NT2/D1 (cell line): Measurements from ENCODE around the gene SDC3.

Source experiments
- DNase-seq: peaks from one replicate; pipeline ENCODE4 v3.0.0-alpha.2; 2011; ENCODE audit warnings: low read depth, low spot score
- H3K27me3 ChIP-seq: 2 replicates; pipeline ENCODE4 v1.6.0; 2011; ENCODE audit warnings: mild to moderate bottlenecking; ENCODE audit not compliant: insufficient read length, insufficient read depth
- H3K36me3 ChIP-seq: 2 replicates; pipeline ENCODE4 v1.6.1; 2011; ENCODE audit warnings: mild to moderate bottlenecking, low read length, mixed read lengths; ENCODE audit not compliant: insufficient read depth, insufficient read length
- H3K4me1 ChIP-seq: 2 replicates; pipeline ENCODE4 v1.5.1; 2011; ENCODE audit not compliant: insufficient read depth, insufficient read length
- H3K4me3 ChIP-seq: 2 replicates; pipeline ENCODE4 v1.5.1; 2011; ENCODE audit warnings: low read depth; ENCODE audit not compliant: insufficient read length
- H3K9ac ChIP-seq: 2 replicates; pipeline ENCODE4 v1.6.0; 2011; ENCODE audit warnings: low read depth; ENCODE audit not compliant: insufficient read length
- H3K9me3 ChIP-seq: 2 replicates; pipeline ENCODE4 v1.5.1; 2011; ENCODE audit warnings: mild to moderate bottlenecking, low read length; ENCODE audit not compliant: insufficient read depth
- SUZ12 ChIP-seq: IDR thresholded peaks from 2 replicates; pipeline ENCODE4 v1.6.1; 2011; ENCODE audit not compliant: insufficient read length, insufficient read depth; ENCODE audit errors: extremely low read depth
- YY1 ChIP-seq: IDR thresholded peaks from 2 replicates; pipeline ENCODE4 v1.6.1; 2011; ENCODE audit not compliant: insufficient read length, insufficient read depth
- ZNF274 ChIP-seq: IDR thresholded peaks from 2 replicates; pipeline ENCODE4 v1.6.1; 2011; ENCODE audit warnings: mild to moderate bottlenecking, low read depth, low read length

The SDC3 gene

DNA sequence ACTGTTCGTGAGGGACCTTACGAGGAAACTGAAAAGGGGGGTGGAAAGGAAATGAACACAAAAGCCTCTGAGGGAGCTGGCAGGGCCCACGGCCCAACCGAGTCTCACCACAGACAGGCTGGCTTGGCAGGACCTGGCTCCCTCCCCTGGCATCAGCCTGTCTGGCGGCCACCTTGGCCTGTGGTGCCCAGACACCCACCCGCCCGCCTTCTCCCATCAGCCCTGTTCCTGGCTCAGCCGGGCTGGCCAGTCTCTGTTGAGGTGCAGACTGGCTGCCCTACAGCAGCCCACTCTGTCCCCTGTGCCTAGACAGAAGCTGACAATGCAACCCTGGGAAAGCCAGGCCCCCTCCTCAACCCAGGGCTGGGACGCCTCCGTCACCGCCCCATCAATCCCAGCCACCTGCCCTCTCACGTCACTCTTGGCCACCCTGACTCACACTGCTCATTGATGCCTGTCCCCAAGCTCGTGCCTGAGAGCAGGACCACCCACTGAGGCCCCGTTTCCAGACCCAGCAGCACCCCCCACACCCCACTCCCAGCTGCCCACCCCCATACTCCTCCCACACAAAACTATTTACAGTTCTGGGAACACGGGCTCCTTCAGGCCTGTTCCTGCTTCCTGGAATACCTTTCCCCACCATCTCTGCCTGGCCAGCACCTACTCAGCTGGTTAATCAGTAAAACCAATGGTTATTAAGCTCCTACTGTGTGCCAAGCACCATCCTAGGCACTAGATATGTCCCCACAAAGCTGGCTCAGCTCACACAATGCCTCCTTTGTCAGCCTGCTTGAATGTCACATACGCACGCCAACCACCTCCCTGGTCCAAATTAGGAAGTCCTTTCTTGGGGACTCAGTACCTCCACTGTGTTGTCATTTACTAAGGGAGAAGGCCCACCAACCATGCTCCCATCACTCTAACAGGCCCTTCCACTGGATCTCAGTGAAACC lies 22.7 kb downstream of the SDC3 start:
- H3K4me3 ChIP-seq: no peak overlapping the region
- no peak overlapping the region for H3K9ac ChIP-seq
- no peaks in the 10 kb centered on the region for H3K27me3 ChIP-seq
- peaks cover 30% of the 10 kb centered on the region for H3K4me1 ChIP-seq
- no peaks in the 10 kb centered on the region for H3K36me3 ChIP-seq
- no peak for TF ChIP-seq ZNF274
- no peak for TF ChIP-seq YY1
- no peak for TF ChIP-seq SUZ12
- no peaks in the 10 kb centered on the region for H3K9me3 ChIP-seq
- no peak for DNase-seq

DNA sequence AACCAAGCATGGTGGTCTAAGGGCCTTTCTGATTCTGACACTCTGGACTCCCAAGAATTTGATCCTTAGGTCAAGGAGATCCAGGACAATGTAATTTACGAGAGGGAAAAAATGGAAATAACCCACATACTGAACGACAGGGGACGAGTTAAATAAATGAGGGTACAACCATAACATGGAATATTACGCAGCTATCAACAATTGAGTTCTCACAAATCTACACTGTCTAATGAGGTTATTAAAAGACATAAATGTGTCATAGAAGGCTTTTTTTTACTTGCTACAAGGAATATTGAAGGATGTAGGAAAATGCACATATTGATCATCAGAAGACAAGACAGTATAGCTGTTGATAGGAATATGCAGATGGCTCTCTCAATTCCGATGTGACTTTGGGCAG lies 23.8 kb downstream of the SDC3 start:
- no peak overlapping the region for H3K9ac ChIP-seq
- no peak overlapping the region for H3K4me3 ChIP-seq
- peaks cover 33% of the 10 kb centered on the region for H3K4me1 ChIP-seq
- DNase-seq: no peak
- no peak for TF ChIP-seq YY1
- no peak for TF ChIP-seq SUZ12
- no peak for TF ChIP-seq ZNF274
- no peaks in the 10 kb centered on the region for H3K9me3 ChIP-seq
- no peaks in the 10 kb centered on the region for H3K27me3 ChIP-seq
- H3K36me3 ChIP-seq: no peaks in the 10 kb centered on the region

DNA sequence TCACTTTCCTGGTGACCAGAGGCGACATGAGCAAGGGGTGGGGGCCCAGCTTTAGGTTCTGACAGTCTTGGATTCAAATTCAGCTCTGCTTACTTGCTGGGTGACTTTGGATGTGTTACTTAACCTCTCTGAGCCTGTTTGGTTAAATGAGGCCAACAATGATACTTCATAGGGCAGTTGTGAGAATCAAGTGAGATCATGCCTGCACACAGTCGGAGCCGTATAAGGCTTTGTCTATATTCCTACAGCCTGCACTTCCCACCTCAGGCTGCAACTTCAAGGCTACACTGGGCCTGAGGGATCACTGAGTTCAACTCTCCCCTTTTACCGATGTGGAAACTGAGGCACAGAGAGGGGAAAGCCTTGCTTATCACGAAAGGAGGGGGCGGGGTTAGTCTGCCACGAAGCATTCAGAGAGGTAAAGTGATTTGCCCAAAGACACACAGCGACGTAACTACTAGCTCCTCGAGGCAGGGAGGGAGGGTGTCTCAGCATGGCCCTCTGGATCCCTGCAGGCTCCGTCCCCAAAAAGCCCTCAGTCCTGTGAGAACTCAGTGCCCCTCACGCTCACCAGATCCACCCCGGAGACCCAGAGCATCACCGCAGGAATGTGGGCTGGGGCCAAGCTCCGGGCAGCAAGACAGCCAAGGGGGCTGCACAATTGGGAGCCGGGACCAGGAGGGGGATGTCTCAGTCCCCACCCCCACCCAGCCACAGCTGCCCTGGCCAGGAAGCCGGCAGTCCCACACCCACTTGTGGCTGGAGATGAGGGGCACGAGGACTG lies 25.0 kb downstream of the SDC3 start:
- H3K4me1 ChIP-seq: peaks cover 26% of the 10 kb centered on the region

GRCh38 chr1:30882678-30883388 lies 25.7 kb downstream of the SDC3 start:
- H3K9ac ChIP-seq: no peak overlapping the region
- TF ChIP-seq ZNF274 (no peak), YY1 (no peak), SUZ12 (no peak)
- H3K36me3 ChIP-seq: peaks cover 9% of the 10 kb centered on the region
- H3K9me3 ChIP-seq: no peaks in the 10 kb centered on the region
- H3K4me1 ChIP-seq: peaks cover 23% of the 10 kb centered on the region
- H3K4me3 ChIP-seq: no peak overlapping the region
- no peak for DNase-seq
- no peaks in the 10 kb centered on the region for H3K27me3 ChIP-seq

More for the DNA sequence above, 25.0 kb downstream of the SDC3 start:
- TF ChIP-seq SUZ12 (no peak), YY1 (no peak), ZNF274 (no peak)
- no peaks in the 10 kb centered on the region for H3K9me3 ChIP-seq
- no peak for DNase-seq
- H3K4me3 ChIP-seq: no peak overlapping the region
- peaks cover 2% of the 10 kb centered on the region for H3K36me3 ChIP-seq
- H3K9ac ChIP-seq: no peak overlapping the region
- H3K27me3 ChIP-seq: no peaks in the 10 kb centered on the region

GRCh38 chr1:30881319-30882181 lies 27.0 kb downstream of the SDC3 start:
- peaks cover 23% of the 10 kb centered on the region for H3K4me1 ChIP-seq
- H3K36me3 ChIP-seq: peaks cover 15% of the 10 kb centered on the region
- no peak overlapping the region for H3K4me3 ChIP-seq
- no peak for DNase-seq
- no peaks in the 10 kb centered on the region for H3K27me3 ChIP-seq
- H3K9ac ChIP-seq: no peak overlapping the region
- no peaks in the 10 kb centered on the region for H3K9me3 ChIP-seq
- no peak for TF ChIP-seq YY1
- no peak for TF ChIP-seq SUZ12
- TF ChIP-seq ZNF274: no peak

DNA sequence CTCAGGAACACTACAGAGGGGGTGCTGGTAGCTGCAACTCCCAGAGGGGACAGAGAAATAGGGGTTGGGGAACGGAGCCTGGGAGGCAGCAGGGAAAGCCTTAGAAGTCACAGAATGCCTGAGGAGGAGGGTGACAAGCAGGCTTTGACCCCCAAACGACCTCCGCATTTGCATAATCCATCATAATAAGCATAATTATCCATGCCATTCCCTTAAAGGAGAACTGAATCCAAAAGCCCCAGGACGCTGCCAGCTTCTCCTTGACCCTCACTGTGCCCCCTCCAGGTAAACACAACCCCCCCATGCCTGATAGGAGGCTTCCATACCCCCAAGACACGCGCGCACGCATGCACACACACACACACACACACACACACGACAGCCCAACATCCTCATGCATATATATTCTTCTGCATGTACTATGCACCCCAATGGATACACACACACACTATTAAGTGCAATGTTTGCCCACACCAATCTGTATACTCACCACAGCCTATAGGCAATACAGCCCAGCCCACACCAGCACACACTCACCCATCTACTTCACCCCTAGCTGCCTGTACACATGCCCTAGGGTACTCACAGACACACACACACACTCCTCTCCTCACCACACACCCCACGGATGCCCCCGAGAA lies 27.8 kb downstream of the SDC3 start:
- Histone ChIP-seq H3K4me3 (no peak overlapping the region), H3K27me3 (no peaks in the 10 kb centered on the region), H3K9me3 (no peaks in the 10 kb centered on the region), H3K36me3 (peaks cover 22% of the 10 kb centered on the region), H3K9ac (no peak overlapping the region), H3K4me1 (peaks cover 23% of the 10 kb centered on the region)
- TF ChIP-seq SUZ12: no peak
- no peak for TF ChIP-seq ZNF274
- TF ChIP-seq YY1: no peak
- DNase-seq: no peak
